AG10803 (cell line): ENCODE results near the gene SMTNL2.

Source experiments
- DNase-seq: peaks from one replicate; pipeline ENCODE4 v3.0.0; 2010; ENCODE audit warnings: low read depth
- H3K4me3 ChIP-seq: 2 replicates; pipeline ENCODE4 v1.5.1; 2011; ENCODE audit warnings: mild to moderate bottlenecking, low read length, control low read depth
- TF ChIP-seq, protein P1 (sequence below): conservative IDR thresholded peaks from 2 replicates; pipeline ENCODE4 v1.5.1; 2011; ENCODE audit warnings: mild to moderate bottlenecking, low read length, control low read depth, inconsistent platforms

The SMTNL2 gene

DNA sequence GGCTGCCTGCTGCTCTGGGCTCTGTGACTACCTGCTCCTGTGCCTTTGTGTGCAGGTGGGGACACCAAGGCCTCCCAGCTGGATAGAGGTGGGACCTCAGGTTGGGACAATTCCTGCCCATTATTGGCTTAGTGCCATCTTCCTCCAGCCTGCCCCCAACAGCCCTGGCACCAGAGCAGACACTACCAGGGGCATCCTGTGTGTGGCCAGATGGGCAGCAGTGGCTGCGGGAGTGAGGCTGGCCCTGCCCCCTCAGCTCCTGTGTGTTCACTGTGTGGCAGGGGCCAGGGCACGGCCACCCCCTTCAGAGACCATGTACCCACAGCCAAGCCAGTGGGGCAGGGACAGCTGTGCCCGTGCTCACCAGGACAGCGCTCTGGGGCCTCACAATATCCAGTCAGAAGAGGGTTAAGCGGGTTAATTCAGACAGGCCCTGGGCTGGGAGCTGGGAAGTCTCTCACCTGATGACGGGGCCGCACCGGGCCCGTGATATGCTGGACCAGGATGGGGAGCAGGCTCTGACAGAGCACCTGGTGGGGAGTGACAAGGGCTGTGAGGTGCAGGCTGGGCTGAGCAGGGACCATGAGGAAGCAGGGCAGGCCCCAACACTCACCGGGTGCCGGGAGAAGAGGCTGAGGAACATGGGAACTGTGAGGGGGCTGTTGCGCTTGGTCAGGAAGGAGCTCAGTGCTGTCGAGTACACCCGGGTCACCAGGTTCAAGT, 42.2 kb upstream of the SMTNL2 start:
- H3K4me3 ChIP-seq, result no peak overlapping the region
- TF ChIP-seq, protein P1, sequence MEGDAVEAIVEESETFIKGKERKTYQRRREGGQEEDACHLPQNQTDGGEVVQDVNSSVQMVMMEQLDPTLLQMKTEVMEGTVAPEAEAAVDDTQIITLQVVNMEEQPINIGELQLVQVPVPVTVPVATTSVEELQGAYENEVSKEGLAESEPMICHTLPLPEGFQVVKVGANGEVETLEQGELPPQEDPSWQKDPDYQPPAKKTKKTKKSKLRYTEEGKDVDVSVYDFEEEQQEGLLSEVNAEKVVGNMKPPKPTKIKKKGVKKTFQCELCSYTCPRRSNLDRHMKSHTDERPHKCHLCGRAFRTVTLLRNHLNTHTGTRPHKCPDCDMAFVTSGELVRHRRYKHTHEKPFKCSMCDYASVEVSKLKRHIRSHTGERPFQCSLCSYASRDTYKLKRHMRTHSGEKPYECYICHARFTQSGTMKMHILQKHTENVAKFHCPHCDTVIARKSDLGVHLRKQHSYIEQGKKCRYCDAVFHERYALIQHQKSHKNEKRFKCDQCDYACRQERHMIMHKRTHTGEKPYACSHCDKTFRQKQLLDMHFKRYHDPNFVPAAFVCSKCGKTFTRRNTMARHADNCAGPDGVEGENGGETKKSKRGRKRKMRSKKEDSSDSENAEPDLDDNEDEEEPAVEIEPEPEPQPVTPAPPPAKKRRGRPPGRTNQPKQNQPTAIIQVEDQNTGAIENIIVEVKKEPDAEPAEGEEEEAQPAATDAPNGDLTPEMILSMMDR, result no peak
- DNase-seq, result no peak

DNA sequence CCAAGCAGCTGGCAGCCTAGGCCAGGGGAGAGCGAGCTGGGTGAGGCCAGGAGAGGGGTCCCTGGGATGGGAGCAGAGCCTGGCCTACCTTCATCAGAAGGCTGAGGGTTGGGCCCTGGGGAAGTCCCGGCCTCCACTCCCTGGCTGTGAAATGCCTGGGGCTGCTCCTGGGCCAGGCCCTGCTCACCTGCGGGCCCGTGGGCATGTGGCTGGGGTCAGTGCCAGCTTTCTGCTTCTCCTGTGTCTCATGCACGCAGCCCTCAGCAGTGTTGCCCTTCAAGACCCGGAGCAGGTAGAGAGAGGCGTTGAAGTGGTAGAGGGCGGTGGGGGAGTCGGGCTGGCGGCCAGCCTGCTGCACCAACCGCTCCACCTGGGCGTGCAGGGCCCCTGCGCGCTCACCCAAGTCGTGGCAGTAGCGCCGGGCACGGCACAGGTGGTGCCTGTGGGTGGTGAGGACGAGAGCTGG, 41.6 kb upstream of the SMTNL2 start:
- H3K4me3 ChIP-seq, result no peak overlapping the region
- DNase-seq, result no peak
- TF ChIP-seq, protein P1, result no peak

DNA sequence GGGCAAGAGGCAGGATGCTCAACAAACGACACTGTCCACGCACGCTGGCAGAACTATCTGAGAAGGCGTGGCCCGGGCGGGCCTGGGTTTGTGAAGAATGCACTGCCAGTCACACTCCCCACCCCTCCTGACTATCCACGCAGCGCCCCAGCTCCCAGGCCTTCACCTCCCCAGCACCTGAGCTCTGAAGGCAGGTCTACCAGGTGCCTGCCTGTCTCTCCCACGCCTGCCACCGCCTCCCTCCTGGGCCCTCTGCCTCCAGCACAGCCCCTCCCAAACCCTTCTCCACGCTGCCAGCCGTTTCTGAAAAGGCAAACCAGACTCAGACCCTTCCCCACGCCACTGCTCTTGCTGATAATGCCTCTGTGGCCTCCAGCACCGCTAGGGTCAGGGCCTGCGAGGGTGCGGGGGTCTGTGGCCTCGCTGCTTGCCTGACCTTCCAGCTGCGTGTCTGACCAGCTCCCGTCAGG, 40.7 kb upstream of the SMTNL2 start:
- TF ChIP-seq, protein P1, result no peak
- DNase-seq, result no peak

DNA sequence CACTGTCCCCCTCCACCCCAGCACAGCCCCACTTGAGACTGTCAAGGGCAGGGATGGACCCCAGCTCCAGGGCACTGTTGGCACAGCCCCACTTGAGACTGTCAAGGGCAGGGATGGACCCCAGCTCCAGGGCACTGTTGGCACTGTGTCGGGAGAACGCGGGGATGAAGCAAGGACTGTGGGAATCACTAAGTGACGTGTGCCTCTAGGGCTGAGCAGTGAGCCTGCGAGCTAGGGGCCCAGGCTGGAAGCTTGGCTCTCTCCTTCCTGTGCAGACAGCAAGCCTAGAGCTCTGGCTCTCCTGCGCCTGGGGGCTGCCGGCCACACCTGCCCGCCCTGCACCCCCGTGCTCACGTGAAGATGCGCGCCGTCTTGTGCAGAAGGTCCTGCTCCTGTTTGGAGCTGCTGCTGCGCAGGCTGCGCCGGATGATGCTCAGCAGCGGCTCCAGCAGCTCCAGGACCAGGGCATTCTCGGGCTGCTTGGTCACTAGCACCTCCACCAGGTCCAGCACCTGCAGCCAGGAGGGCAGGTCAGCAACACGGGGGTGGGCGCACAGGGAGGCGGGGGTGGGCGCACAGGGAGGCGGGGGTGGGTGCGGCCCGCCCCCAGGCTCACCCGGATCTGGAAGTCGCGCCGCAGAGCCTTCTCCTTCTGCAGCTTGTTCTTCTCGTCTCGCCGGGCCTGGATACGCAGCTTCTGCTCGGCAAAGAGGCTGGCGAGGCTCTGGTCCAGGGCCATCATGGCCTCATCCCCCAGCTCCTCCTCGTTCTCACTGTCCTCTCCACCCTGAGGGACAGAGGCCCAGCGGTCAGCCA, 40.0 kb upstream of the SMTNL2 start:
- H3K4me3 ChIP-seq, result no peak overlapping the region
- TF ChIP-seq, protein P1, result no peak
- no peak for DNase-seq

More for the DNA sequence above, 40.7 kb upstream of the SMTNL2 start:
- no peak overlapping the region for H3K4me3 ChIP-seq

DNA sequence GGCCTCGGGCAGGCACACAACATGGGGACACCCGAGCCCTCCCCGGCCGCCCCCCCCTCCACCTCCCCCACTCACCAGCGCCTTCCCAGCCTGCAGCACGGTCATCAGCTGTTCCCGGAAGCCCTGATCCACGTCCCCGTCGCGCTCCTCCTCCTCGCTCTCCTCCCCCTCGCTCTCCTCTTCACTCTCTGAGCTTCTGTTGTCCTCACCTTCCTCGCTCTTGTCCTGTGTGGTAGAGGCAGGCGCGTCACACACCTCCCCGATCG, 39.4 kb upstream of the SMTNL2 start:
- TF ChIP-seq, protein P1, result no peak
- no peak for DNase-seq
- H3K4me3 ChIP-seq, result no peak overlapping the region

DNA sequence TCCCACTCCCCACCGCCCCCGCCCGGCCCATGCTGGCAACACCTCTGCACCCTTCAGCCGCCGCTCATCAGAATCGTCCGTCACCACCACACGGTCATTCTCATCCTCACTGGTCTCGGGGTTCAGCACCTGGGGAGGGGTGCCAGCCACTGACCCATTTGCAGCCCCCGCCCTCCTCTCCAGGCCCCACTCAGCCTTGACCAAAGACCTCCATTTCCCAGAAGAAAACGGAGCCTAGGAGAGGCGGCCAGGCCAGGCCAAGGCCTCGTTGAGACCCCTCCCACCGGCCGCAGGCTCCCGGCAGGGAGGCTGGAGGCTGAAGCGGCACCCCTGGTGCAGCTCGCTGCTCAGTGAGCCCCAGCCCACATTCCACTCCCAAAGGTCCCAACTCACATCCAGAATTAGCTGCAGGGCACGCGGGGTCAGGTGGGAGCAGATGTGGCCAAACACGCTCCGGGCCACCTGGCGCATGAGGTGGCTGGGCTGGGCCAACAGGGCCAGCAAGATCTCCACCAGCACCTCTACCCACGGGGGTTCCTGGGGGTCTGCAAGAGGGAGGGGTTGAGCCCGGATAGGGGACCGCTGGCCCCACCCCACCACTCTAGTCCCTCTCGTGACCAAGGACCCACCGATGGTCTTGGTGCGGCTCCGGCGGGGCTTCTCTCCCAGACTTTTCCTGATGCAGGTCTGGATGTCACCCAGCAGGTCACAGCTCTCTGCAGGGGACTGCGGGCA, 38.9 kb upstream of the SMTNL2 start:
- no peak overlapping the region for H3K4me3 ChIP-seq
- TF ChIP-seq, protein P1, result no peak
- no peak for DNase-seq
